CD8-positive, alpha-beta memory T cell (primary cell): Measurements from ENCODE around the gene SHISA7. TPM values are rescaled to one million over a fixed set of nuclear protein-coding genes. Genes with fewer than 3 reads are reported as not detected.
A peak's percentile ranks its signal among the peaks of the same experiment; 100 is the strongest.

Experiments used
- CTCF ChIA-PET: fragments of 350-600 bp; sonication (Branson Sonifier 250); formaldehyde crosslinking; loops from one replicate; lab custom pipeline; 2021; ENCODE audit warnings: antibody characterized with exemption; lab: Charles Lee
- POLR2A ChIA-PET: fragments of 350-600 bp; sonication (Branson Sonifier 250); formaldehyde crosslinking; loops from one replicate; lab custom pipeline; 2021; ENCODE audit warnings: antibody characterized with exemption; lab: Charles Lee
- DNase-seq, 5 donors: peaks; one replicate each; pipeline versions ENCODE4 v3.0.0 to v3.0.0-alpha.2; 2020 to 2022; ENCODE audit warnings: mixed read lengths in 1 of 5
- H3K27ac ChIP-seq: one replicate; pipeline ENCODE4 v1.7.0; 2013; ENCODE audit warnings: low read depth, mild to moderate bottlenecking, low read length, moderate library complexity
- H3K27me3 ChIP-seq: 2 replicates; pipeline ENCODE4 v1.7.0; 2013; ENCODE audit warnings: low read length, mild to moderate bottlenecking; ENCODE audit not compliant: insufficient read depth, poor library complexity, severe bottlenecking
- H3K36me3 ChIP-seq: 2 replicates; pipeline ENCODE4 v1.7.0; 2013; ENCODE audit warnings: mild to moderate bottlenecking, low read length, moderate library complexity; ENCODE audit not compliant: insufficient read depth
- H3K4me1 ChIP-seq: 2 replicates; pipeline ENCODE4 v1.7.0; 2013; ENCODE audit warnings: mild to moderate bottlenecking, low read length, moderate library complexity; ENCODE audit not compliant: insufficient read depth
- H3K4me3 ChIP-seq: 2 replicates; pipeline ENCODE4 v1.7.0; 2013; ENCODE audit warnings: mild to moderate bottlenecking, low read length
- H3K9me3 ChIP-seq: 2 replicates; pipeline ENCODE4 v1.7.0; 2013; ENCODE audit warnings: mild to moderate bottlenecking, low read length
- H3K27ac Mint-ChIP-seq, 8 donors: one replicate each; pipeline ENCODE4 v1.8.0; 2020 to 2021; ENCODE audit warnings: mixed read lengths in 8 of 8, mild to moderate bottlenecking in 6 of 8, inconsistent platforms in 3 of 8, moderate library complexity in 3 of 8
- H3K27me3 Mint-ChIP-seq, 2 donors: one replicate each; pipeline ENCODE4 v1.8.0; 2020 to 2021; ENCODE audit warnings: mixed read lengths in 2 of 2, mild to moderate bottlenecking in 1 of 2, moderate library complexity in 1 of 2
- H3K36me3 Mint-ChIP-seq, 3 donors: one replicate each; pipeline ENCODE4 v1.8.0; 2020 to 2021; ENCODE audit warnings: mixed read lengths in 3 of 3, inconsistent platforms in 1 of 3, mild to moderate bottlenecking in 1 of 3
- H3K4me1 Mint-ChIP-seq, 3 donors: one replicate each; pipeline ENCODE4 v1.8.0; 2020 to 2021; ENCODE audit warnings: mixed read lengths in 3 of 3, inconsistent platforms in 1 of 3, mild to moderate bottlenecking in 1 of 3
- H3K4me3 Mint-ChIP-seq, 7 donors: one replicate each; pipeline ENCODE4 v1.8.0; 2020 to 2021; ENCODE audit warnings: mixed read lengths in 7 of 7, mild to moderate bottlenecking in 6 of 7, moderate library complexity in 4 of 7, inconsistent platforms in 2 of 7
- H3K9me3 Mint-ChIP-seq, 5 donors: one replicate each; pipeline ENCODE4 v1.8.0; 2020 to 2022; ENCODE audit warnings: mixed read lengths in 5 of 5, mild to moderate bottlenecking in 3 of 5, moderate library complexity in 2 of 5, inconsistent platforms in 1 of 5
- polyA plus RNA-seq: library from polyadenylated mRNA; unstranded; fragments of 300-500 nt; fragmentation: Illumina TruSeq; gene quantifications from one replicate; pipeline ENCODE4 v1.2.3, GENCODE V29; 2021
- total RNA-seq, 2 experiments: library from RNA; stranded (reverse); gene quantifications; one replicate each; pipeline ENCODE4 v1.2.3, GENCODE V29; 2021

The SHISA7 gene
- total and polyA plus RNA-seq, 3 experiments from 2014 or later = not detected

DNA sequence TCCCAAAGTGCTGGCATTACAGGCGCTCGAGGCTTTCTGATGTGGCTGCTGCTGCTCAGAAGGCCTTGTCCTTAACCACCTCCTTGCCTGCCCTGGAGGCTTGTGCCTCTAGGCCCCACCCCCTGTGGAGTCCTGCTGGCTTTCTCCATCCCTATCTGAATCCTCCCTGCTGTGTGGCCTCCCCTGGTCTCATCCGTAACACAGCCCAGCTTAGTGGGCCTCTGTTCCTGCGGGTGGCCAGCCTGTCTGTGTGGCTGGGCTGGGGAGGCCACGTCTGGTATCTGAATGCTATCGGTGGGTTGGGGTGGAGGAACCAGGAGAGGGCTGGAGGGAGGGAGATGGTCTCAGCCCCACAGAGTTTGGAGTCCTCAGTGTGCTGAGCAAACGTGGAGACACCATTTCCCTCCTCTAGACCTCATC, 52.6 kb downstream of the SHISA7 start:
- peaks cover 28% of the 10 kb centered on the region for H3K36me3 ChIP-seq
- DNase-seq = no peak
- no peaks in the 10 kb centered on the region for H3K9me3 Mint-ChIP-seq
- ChIA-PET POLR2A (interaction anchor here (1.8 to 2.1 kb wide), 2 partner anchors 16 to 17 kb away, joined by 10 to 12 read pairs; partner anchors contain the start of gene UBE2S), CTCF (interaction anchor here (1.0 to 1.7 kb wide), 6 partner anchors 10 to 249 kb away, joined by 3 to 5 read pairs (median 4); partner anchors contain the start of gene HSPBP1)
- peaks cover 0 to 7% of the 10 kb centered on the region in 2 donors for H3K27me3 Mint-ChIP-seq
- H3K9me3 ChIP-seq = no peaks in the 10 kb centered on the region
- H3K4me1 Mint-ChIP-seq = peaks cover 42 to 61% (median 52%) of the 10 kb centered on the region in 3 donors
- peaks cover 39% of the 10 kb centered on the region for H3K4me1 ChIP-seq
- H3K4me3 Mint-ChIP-seq = peak overlapping the region in 2 of 7 donors; percentile 9 to 89
- no peaks in the 10 kb centered on the region for H3K27me3 ChIP-seq
- H3K4me3 ChIP-seq = no peak overlapping the region
- peak overlapping the region in 7 of 8 donors; percentile 17 to 99 (median 49) for H3K27ac Mint-ChIP-seq
- peaks cover 3 to 71% (median 5%) of the 10 kb centered on the region in 3 donors for H3K36me3 Mint-ChIP-seq
- H3K27ac ChIP-seq = no peak overlapping the region

DNA sequence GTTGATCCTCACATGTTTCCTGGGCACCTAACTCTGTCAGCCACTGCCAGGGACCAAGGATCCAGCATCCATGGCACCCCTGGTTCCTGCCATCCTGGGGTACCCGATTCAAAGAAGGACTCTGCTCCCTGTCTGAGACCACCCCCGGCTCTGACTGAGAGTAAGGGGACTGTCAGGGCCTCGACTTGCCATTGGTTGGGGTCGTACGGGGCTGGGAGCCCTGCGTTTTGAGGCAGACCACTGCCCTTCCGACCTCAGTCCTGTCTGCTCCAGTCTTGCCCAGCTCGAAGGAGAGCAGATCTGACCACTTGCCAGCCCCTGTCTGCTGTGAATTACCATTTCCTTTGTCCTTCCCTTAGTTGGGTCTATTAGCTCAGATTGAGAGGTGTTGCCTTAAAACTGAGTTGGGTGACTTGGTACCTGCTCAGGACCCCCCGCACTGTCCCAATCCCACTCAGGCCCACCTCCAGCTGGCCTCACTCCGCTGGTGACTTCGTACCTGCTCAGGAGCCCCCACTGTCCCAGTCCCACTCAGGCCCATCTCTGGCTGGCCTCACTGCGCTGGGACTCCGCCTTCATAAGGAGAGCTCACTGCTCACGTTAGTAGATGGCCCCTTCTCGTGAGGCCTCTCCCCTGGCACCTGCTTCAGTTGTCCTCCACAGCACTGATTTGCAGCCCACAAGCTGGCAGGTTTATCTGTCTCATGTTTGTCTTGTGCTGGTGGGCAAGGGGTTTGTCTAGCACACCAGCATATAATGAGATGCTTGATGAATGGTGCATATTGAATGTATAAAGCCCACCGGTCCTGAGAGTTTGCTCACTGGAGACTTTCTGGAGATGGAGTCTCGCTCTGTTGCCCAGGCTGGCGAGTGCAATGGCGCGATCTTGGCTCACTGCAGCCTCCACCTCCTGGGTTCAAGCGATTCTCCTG, 53.4 kb downstream of the SHISA7 start:
- Histone ChIP-seq H3K4me3 (no peak overlapping the region), H3K9me3 (no peaks in the 10 kb centered on the region), H3K36me3 (peaks cover 28% of the 10 kb centered on the region), H3K27ac (no peak overlapping the region), H3K4me1 (peaks cover 44% of the 10 kb centered on the region), H3K27me3 (no peaks in the 10 kb centered on the region)
- no peaks in the 10 kb centered on the region for H3K9me3 Mint-ChIP-seq
- H3K27ac Mint-ChIP-seq = peak overlapping the region; percentile 33 to 99 (median 62)
- no peak for DNase-seq
- peaks cover 3 to 73% (median 5%) of the 10 kb centered on the region in 3 donors for H3K36me3 Mint-ChIP-seq
- peaks cover 0 to 10% of the 10 kb centered on the region in 2 donors for H3K27me3 Mint-ChIP-seq
- ChIA-PET POLR2A (interaction anchor here (0.6 to 2.1 kb wide), 2 partner anchors 16 to 17 kb away, joined by 11 to 12 read pairs; partner anchors contain the start of gene UBE2S), CTCF (interaction anchor here (1.0 to 1.7 kb wide), 7 partner anchors 11 to 248 kb away, joined by 3 to 5 read pairs (median 4); partner anchors contain the start of gene HSPBP1)
- H3K4me1 Mint-ChIP-seq = peaks cover 49 to 67% (median 56%) of the 10 kb centered on the region in 3 donors
- peak overlapping the region in 5 of 7 donors; percentile 11 to 98 (median 34) for H3K4me3 Mint-ChIP-seq

DNA sequence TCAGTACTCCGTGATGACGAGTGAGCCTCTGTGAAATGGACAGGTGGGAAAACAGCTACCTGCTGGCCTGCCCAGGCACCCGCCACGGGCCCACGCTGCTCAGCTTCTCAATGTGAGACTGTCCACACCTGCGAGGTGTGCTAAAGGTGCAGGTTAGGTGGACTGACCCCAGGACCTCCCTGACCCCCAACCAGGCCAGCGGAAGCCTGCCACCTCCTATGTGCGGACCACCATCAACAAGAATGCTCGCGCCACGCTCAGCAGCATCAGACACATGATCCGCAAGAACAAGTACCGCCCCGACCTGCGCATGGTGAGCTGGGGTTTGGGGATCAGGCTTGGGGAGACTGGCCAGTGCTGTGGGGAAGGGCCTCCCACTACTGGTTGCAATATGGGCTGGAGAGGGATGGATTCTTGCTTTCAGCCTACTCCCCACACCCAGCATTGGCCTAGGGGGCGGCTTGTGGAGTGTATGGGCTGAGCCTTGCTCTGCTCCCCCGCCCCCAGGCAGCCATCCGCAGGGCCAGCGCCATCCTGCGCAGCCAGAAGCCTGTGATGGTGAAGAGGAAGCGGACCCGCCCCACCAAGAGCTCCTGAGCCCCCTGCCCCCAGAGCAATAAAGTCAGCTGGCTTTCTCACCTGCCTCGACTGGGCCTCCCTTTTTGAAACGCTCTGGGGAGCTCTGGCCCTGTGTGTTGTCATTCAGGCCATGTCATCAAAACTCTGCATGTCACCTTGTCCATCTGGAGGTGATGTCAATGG, 55.2 kb downstream of the SHISA7 start:
- Mint-ChIP-seq H3K27me3 (peaks cover 0 to 10% of the 10 kb centered on the region in 2 donors), H3K9me3 (no peaks in the 10 kb centered on the region), H3K4me1 (peaks cover 52 to 78% (median 65%) of the 10 kb centered on the region in 3 donors), H3K36me3 (peaks cover 3 to 70% (median 5%) of the 10 kb centered on the region in 3 donors), H3K27ac (peak overlapping the region; percentile 51 to 100 (median 99)), H3K4me3 (peak overlapping the region; percentile 97 to 100 (median 99))
- ChIA-PET CTCF (interaction anchor here (1.2 kb wide), 1 partner anchor 30 kb away, joined by 5 read pairs; no protein-coding TSS in a partner anchor), POLR2A (interaction anchor here (2.1 to 2.6 kb wide), 2 partner anchors 19 kb away, joined by 12 to 14 read pairs; partner anchors contain the start of gene UBE2S)
- Histone ChIP-seq H3K4me1 (peaks cover 54% of the 10 kb centered on the region), H3K27ac (peak overlapping the region; percentile 99), H3K4me3 (peak overlapping the region; percentile 99), H3K36me3 (peaks cover 28% of the 10 kb centered on the region), H3K9me3 (no peaks in the 10 kb centered on the region), H3K27me3 (no peaks in the 10 kb centered on the region)
- no peak for DNase-seq

DNA sequence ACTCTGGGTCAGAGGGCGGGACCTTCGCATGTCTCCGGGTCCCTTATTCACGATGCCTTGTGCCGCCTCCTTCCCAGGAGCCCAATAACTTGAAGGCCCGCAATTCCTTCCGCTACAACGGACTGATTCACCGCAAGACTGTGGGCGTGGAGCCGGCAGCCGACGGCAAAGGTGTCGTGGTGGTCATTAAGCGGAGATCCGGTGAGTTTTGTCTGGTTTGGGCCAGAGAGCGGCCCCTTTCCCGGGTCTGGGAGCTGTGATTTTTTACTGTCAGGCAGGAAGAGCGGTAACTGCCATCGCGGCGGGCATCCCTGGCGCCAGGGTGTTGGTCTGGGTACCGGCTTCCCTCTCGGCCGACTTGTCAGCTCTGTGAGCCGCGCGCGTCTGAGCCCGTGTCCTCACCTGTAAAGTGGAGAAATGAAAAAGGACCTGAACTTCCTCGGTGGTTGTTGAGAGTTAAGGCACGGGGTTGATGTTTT, 56.6 kb downstream of the SHISA7 start:
- H3K27ac ChIP-seq = peak overlapping the region; percentile 99
- H3K4me3 Mint-ChIP-seq = peak overlapping the region; percentile 97 to 100 (median 99)
- peaks cover 3 to 61% (median 5%) of the 10 kb centered on the region in 3 donors for H3K36me3 Mint-ChIP-seq
- peaks cover 62 to 86% (median 72%) of the 10 kb centered on the region in 3 donors for H3K4me1 Mint-ChIP-seq
- ChIA-PET POLR2A (interaction anchor here (1.0 to 2.6 kb wide), 2 partner anchors 19 to 21 kb away, joined by 3 to 14 read pairs; partner anchors contain the start of gene UBE2S), CTCF (no interaction called here)
- H3K27ac Mint-ChIP-seq = peak overlapping the region; percentile 97 to 100 (median 99)
- DNase-seq = no peak
- no peaks in the 10 kb centered on the region for H3K9me3 Mint-ChIP-seq
- H3K4me1 ChIP-seq = peaks cover 57% of the 10 kb centered on the region
- H3K9me3 ChIP-seq = no peaks in the 10 kb centered on the region
- peak overlapping the region; percentile 99 for H3K4me3 ChIP-seq
- H3K36me3 ChIP-seq = peaks cover 28% of the 10 kb centered on the region
- no peaks in the 10 kb centered on the region for H3K27me3 ChIP-seq
- H3K27me3 Mint-ChIP-seq = peaks cover 0 to 10% of the 10 kb centered on the region in 2 donors

DNA sequence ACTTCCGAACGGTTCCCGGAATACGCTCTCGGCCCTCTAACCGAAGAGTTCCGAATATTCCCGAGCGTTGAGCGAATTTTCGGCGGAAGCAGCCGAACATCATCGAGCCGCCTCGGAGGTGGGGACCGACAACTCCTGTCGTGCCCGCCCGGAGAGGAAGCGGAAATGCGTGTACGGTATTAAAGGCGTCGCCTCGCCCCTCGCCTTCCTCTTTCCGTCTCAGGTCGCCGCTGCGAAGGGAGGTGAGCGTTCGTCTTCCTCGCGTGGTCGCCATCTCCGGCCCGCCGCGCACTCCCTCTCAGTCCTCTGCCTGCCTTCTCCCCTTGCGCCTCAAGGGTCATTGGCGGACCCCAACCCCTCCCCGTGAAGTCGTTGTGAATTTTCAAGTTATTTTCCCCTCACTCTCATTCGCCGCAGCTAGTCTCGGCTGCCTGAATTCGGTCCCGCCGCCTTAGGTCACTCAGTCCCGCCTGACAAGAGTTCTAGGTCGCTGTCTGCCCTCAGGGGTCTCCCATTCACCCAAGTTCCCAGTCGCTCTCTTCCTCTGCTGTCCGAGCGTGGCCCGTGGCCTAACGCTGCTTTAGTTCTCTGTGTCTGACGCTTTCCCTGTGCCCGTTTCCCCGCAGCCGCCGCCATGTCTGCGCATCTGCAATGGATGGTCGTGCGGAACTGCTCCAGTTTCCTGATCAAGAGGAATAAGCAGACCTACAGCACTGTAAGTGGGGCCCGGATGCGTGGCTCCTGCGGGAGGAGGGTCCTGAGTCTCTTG, 57.2 kb downstream of the SHISA7 start, which contains the start of gene RPL28:
TSS of gene RPL28 (plus strand) at position 209 of the 769 bp plus-strand sequence. CDS start at position 635, 426 bp downstream.
- Mint-ChIP-seq H3K4me1 (peaks cover 65 to 82% (median 69%) of the 10 kb centered on the region in 3 donors), H3K36me3 (peaks cover 3 to 54% (median 5%) of the 10 kb centered on the region in 3 donors), H3K27me3 (peaks cover 0 to 10% of the 10 kb centered on the region in 2 donors), H3K27ac (peak within 1 kb of the TSS; percentile 97 to 100 (median 99)), H3K4me3 (peak within 1 kb of the TSS; percentile 97 to 100 (median 99)), H3K9me3 (no peaks in the 10 kb centered on the region)
- peak within 1 kb of the TSS; percentile 99 for H3K27ac ChIP-seq
- H3K4me3 ChIP-seq = peak within 1 kb of the TSS; percentile 99
- peaks cover 28% of the 10 kb centered on the region for H3K36me3 ChIP-seq
- no peaks in the 10 kb centered on the region for H3K9me3 ChIP-seq
- POLR2A ChIA-PET = interaction anchor here (1.0 to 2.6 kb wide), 2 partner anchors 20 to 21 kb away, joined by 3 to 14 read pairs; partner anchors contain the start of gene UBE2S
- peak; percentile 96 to 99 (median 98) for DNase-seq
- H3K4me1 ChIP-seq = peaks cover 57% of the 10 kb centered on the region
- no peaks in the 10 kb centered on the region for H3K27me3 ChIP-seq
- CTCF ChIA-PET = no interaction called here

DNA sequence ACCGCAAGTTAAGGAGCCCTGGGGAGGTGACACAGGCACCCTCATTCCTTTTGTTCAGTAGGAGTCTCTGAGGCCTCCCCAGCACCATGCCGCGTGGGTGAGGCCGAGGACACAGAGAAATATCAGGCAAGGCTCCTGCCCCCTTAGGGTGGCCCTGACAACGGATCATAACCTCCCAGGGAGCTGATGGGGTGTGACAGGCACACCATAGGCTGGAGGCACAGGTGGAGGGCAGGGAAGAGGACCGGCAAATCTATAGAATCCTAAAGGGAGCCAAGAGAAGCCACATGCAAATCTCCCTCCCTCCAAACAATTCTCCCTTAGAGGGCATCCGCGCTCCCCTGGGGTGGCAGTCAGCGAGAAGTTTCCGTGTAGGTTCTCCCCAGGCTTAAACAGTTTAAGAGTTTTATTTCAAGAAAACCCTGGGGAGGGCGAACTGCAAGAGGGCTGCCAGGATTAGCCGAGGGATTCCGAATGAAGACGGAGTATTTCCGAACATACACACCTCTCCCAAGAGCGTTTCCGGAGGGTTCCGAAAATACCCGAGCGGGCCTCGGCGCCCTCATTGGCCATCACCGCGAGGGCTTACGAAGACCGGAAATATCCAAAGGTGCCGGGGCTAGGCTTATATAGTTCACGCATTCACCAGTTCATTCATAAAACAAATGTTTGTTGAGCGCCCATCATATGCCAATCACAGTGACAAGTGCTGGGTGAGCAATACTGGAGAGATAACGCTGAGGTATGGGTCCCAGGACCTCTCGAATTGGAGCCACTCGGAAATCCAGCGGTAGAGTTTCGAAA, 58.0 kb downstream of the SHISA7 start:
- peak overlapping the region; percentile 97 to 100 (median 99) for H3K4me3 Mint-ChIP-seq
- peaks cover 3 to 48% (median 5%) of the 10 kb centered on the region in 3 donors for H3K36me3 Mint-ChIP-seq
- no peaks in the 10 kb centered on the region for H3K27me3 ChIP-seq
- H3K27me3 Mint-ChIP-seq = peaks cover 0 to 10% of the 10 kb centered on the region in 2 donors
- peak overlapping the region; percentile 97 to 100 (median 99) for H3K27ac Mint-ChIP-seq
- peak; percentile 93 to 98 (median 96) for DNase-seq
- peaks cover 28% of the 10 kb centered on the region for H3K36me3 ChIP-seq
- ChIA-PET CTCF (interaction anchor here (0.9 to 3.1 kb wide), 10 partner anchors 9 to 130 kb away, joined by 3 to 22 read pairs (median 4); partner anchors contain the start of genes KMT5C and PPP6R1), POLR2A (interaction anchor here (0.9 to 2.6 kb wide), 12 partner anchors 21 to 269 kb away, joined by 3 to 20 read pairs (median 4); partner anchors contain the start of genes HSPBP1, KMT5C, PPP6R1 and UBE2S)
- peaks cover 60 to 75% (median 64%) of the 10 kb centered on the region in 3 donors for H3K4me1 Mint-ChIP-seq
- no peaks in the 10 kb centered on the region for H3K9me3 Mint-ChIP-seq
- H3K4me1 ChIP-seq = peaks cover 56% of the 10 kb centered on the region
- H3K4me3 ChIP-seq = peak overlapping the region; percentile 99
- peak overlapping the region; percentile 99 for H3K27ac ChIP-seq
- no peaks in the 10 kb centered on the region for H3K9me3 ChIP-seq
